ENCODE measurements around the gene EFNB1. TPM values are rescaled to one million over a fixed set of nuclear protein-coding genes. Genes with fewer than 3 reads are reported as not detected.

Gene EFNB1
- total and polyA plus RNA-seq, 9 of the 15 experiments (the other 6 are each of a cell fraction or from before 2014, with no cell fraction given): 0.01 to 2.1 (median 0.99) TPM; not detected in 1

GRCh38 chrX:68823413-68824151 lies 5.2 kb upstream of the EFNB1 start:
- BruUV-seq (replicated peaks): no TSS peak
- no peak for ATAC-seq
- Histone ChIP-seq H3K27ac (ENCODE audit: extremely low read depth, low read depth, low read length) (no peak overlapping the region), H4K20me1 (replicated peaks; ENCODE audit: control insufficient read depth, insufficient read depth, low read length) (no peaks in the 10 kb centered on the region), H3K79me2 (ENCODE audit: control insufficient read depth, insufficient read depth, low read length) (no peaks in the 10 kb centered on the region), H3K27me3 (ENCODE audit: control insufficient read depth in 2 of 2, insufficient read depth in 2 of 2, low read length in 2 of 2) (no peaks in the 10 kb centered on the region), H3K4me1 (replicated peaks in 1 of 2; ENCODE audit: control insufficient read depth in 2 of 2, insufficient read depth in 2 of 2, low read length in 2 of 2) (peaks cover 0 to 2% of the 10 kb centered on the region in 2 experiments; a peak in 2 of 5 replicates), H3K9me1 (ENCODE audit: control insufficient read depth, insufficient read depth, low read length) (no peaks in the 10 kb centered on the region), H3K36me3 (ENCODE audit: control insufficient read depth, insufficient read depth, low read length) (no peaks in the 10 kb centered on the region), H3K9me3 (replicated peaks; ENCODE audit: control insufficient read depth, insufficient read depth, low read depth, low read length) (no peaks in the 10 kb centered on the region), H3K4me2 (ENCODE audit: insufficient read depth, low read length) (no peak overlapping the region), H3K4me3 (no peak overlapping the region), H2AFZ (ENCODE audit: low read depth, low read length) (no peak overlapping the region), H3K9ac (ENCODE audit: insufficient read depth in 1 of 2, low read depth in 2 of 2, low read length in 2 of 2) (no peak overlapping the region)
- intact Hi-C loops (cut with micrococcal nuclease): loop anchor here (10.0 kb wide), 1 partner anchor 1271 kb away; no protein-coding TSS in a partner anchor
- TF ChIP-seq CBFA2T2 (conservative IDR thresholded peaks at IDR 0.05) (no peak), PPARD (CRISPR knock-in tag; IDR thresholded peaks at IDR 0.05) (no peak), PKNOX1 (IDR thresholded peaks at IDR 0.05) (peak; percentile 46; the same call in 1 of the 2 replicates), MEIS2 (IDR thresholded peaks at IDR 0.05; ENCODE audit: partially characterized antibody) (peak; percentile 40)
- POLR2A ChIA-PET: interaction anchor here (0.5 kb wide), 1 partner anchor 350 kb away, joined by 3 read pairs; no protein-coding TSS in a partner anchor
- DNase-seq (ENCODE audit: extremely low read depth in 1 of 4, low spot score in 3 of 4): no peak
- no peak for FAIRE-seq
- in situ Hi-C loops (cut with MboI): loop anchor here (5.0 to 25.0 kb wide), 6 partner anchors 89 to 636 kb away; no protein-coding TSS in a partner anchor
- 0% methylated on average over 6 of the region's 10 CpGs for WGBS (ENCODE audit: insufficient coverage, low coverage, missing lambda C conversion rate)
- CTCF ChIA-PET (ENCODE audit: low intra/inter-chr PET ratio): interaction anchor here (1.4 kb wide), 1 partner anchor 462 kb away, joined by 3 read pairs; no protein-coding TSS in a partner anchor

All from K562 (cell line).